HepG2 (cell line): ENCODE results near the gene TXNRD2. TPM values are rescaled to one million over a fixed set of nuclear protein-coding genes. Genes with fewer than 3 reads are reported as not detected.

Experiments used
- HDAC6 ChIP-seq: fragments of 200-600 bp; sonication (generic); IDR thresholded peaks from 2 replicates; pipeline ENCODE4 v1.7.0; 2017; ENCODE audit warnings: mild to moderate bottlenecking, antibody characterized with exemption, low read length, low read depth
- ISX ChIP-seq: sonication (generic); formaldehyde crosslinking; conservative IDR thresholded peaks from 2 replicates; pipeline ENCODE4 v1.5.0; 2020; ENCODE audit warnings: missing genetic modification reagents
- MAZ ChIP-seq, 2 experiments: sonication (generic) in 1 of 2; formaldehyde crosslinking in 1 of 2; IDR thresholded peaks; 2 replicates each; pipeline versions ENCODE4 v1.5.0 to v1.6.1; 2012 to 2020; ENCODE audit warnings: low read depth in 2 of 2, mild to moderate bottlenecking in 2 of 2, borderline replicate concordance in 1 of 2, improper control_type of control experiment in 1 of 2, low read length in 1 of 2, missing genetic modification reagents in 1 of 2, moderate library complexity in 1 of 2
- MBD4 ChIP-seq: IDR thresholded peaks from 2 replicates; pipeline ENCODE4 v1.6.1; 2012; ENCODE audit warnings: low read length, inconsistent platforms, borderline replicate concordance
- PAF1 ChIP-seq: IDR thresholded peaks from 2 replicates; pipeline ENCODE4 v1.6.1; 2016; ENCODE audit warnings: missing genetic modification reagents, missing compliant biosample characterization
- RARA ChIP-seq: IDR thresholded peaks from 2 replicates; pipeline ENCODE4 v1.6.1; 2016; ENCODE audit warnings: missing genetic modification reagents, missing compliant biosample characterization
- RCOR2 ChIP-seq: IDR thresholded peaks from 2 replicates; pipeline ENCODE4 v1.6.1; 2016; ENCODE audit warnings: missing biosample characterization, missing genetic modification reagents
- RFX5 ChIP-seq: IDR thresholded peaks from 2 replicates; pipeline ENCODE4 v1.6.1; 2011; ENCODE audit warnings: low read depth, low read length, improper control_type of control experiment
- SIN3B ChIP-seq: fragments of 150-350 bp; IDR thresholded peaks from 2 replicates; pipeline ENCODE4 v1.6.1; 2014; ENCODE audit warnings: low read length
- SIX1 ChIP-seq: sonication (generic); formaldehyde crosslinking; IDR thresholded peaks from 2 replicates; pipeline ENCODE4 v1.4.0; 2020; ENCODE audit warnings: missing genetic modification reagents, borderline replicate concordance
- SOX6 ChIP-seq, 2 experiments: fragments of 450-650 bp in 1 of 2; sonication (generic) in 1 of 2; formaldehyde crosslinking in 1 of 2; IDR thresholded peaks; 2 replicates each; pipeline versions ENCODE4 v1.4.0 to v1.6.1; 2017 to 2020; ENCODE audit warnings: antibody characterized with exemption in 1 of 2, mild to moderate bottlenecking in 1 of 2, missing genetic modification reagents in 1 of 2
- SP5 ChIP-seq: IDR thresholded peaks from 2 replicates; pipeline ENCODE4 v1.6.1; 2016; ENCODE audit warnings: low read depth, borderline replicate concordance
- ZNF138 ChIP-seq: sonication (generic); formaldehyde crosslinking; IDR thresholded peaks from 2 replicates; pipeline ENCODE4 v1.5.0; 2020; ENCODE audit warnings: mild to moderate bottlenecking, low read depth, missing genetic modification reagents
- ZNF329 ChIP-seq: sonication (generic); formaldehyde crosslinking; IDR thresholded peaks from 2 replicates; pipeline ENCODE4 v1.9.0; 2021; ENCODE audit warnings: low read depth, mild to moderate bottlenecking, missing genetic modification reagents
- ZNF572 ChIP-seq: sonication (generic); formaldehyde crosslinking; IDR thresholded peaks from 2 replicates; pipeline ENCODE4 v1.5.1; 2020; ENCODE audit warnings: mild to moderate bottlenecking, missing genetic modification reagents
- ZNF589 ChIP-seq: sonication (generic); formaldehyde crosslinking; conservative IDR thresholded peaks from 2 replicates; pipeline ENCODE4 v1.8.0; 2022; ENCODE audit warnings: mild to moderate bottlenecking, moderate library complexity, missing genetic modification reagents
- ZNF598 ChIP-seq: sonication (generic); formaldehyde crosslinking; IDR thresholded peaks from 2 replicates; pipeline ENCODE4 v1.5.1; 2020; ENCODE audit warnings: mild to moderate bottlenecking, missing genetic modification reagents, borderline replicate concordance
- ZNF615 ChIP-seq: sonication (generic); formaldehyde crosslinking; IDR thresholded peaks from 2 replicates; pipeline ENCODE4 v1.5.0; 2020; ENCODE audit warnings: mild to moderate bottlenecking, missing genetic modification reagents, borderline replicate concordance
- ZNF639 ChIP-seq: conservative IDR thresholded peaks from 2 replicates; pipeline ENCODE4 v1.6.1; 2018; ENCODE audit warnings: missing genetic modification reagents
- ZNF687 ChIP-seq: sonication (generic); formaldehyde crosslinking; IDR thresholded peaks from 2 replicates; pipeline ENCODE4 v1.5.1; 2020; ENCODE audit warnings: mild to moderate bottlenecking, missing genetic modification reagents, moderate library complexity
- ZNF713 ChIP-seq: sonication (generic); formaldehyde crosslinking; IDR thresholded peaks from 2 replicates; pipeline ENCODE4 v1.4.0; 2020; ENCODE audit warnings: mild to moderate bottlenecking, missing genetic modification reagents
- ZNF773 ChIP-seq: sonication (generic); formaldehyde crosslinking; IDR thresholded peaks from 2 replicates; pipeline ENCODE4 v1.4.0; 2020; ENCODE audit warnings: missing genetic modification reagents, borderline replicate concordance
- polyA plus RNA-seq, 8 experiments: library from polyadenylated mRNA; depleted of rRNA in 3 of 8; stranded (reverse) in 7 of 8; unstranded in 1 of 8; fragments of >200 nt; fragmentation: Illumina TruSeq in 4 of 8; extraction: Trizol in 4 of 8; gene quantifications; 2 replicates each; pipeline versions ENCODE4 v1.2.1 to v1.2.3, GENCODE V29; 2011 to 2016; ENCODE audit warnings: low read depth in 4 of 8, missing spikeins in 1 of 8, mixed read lengths in 1 of 8; ENCODE audit not compliant: insufficient read depth in 1 of 8
- total RNA-seq, 5 experiments: library from RNA; depleted of rRNA; stranded (reverse); fragments of >200 nt; fragmentation: Illumina TruSeq; extraction: Trizol; gene quantifications; 2 replicates each; pipeline ENCODE4 v1.2.3, GENCODE V29; 2016; ENCODE audit warnings: low read depth in 1 of 5
- TF ChIP-seq, protein P1 (sequence below): fragments of 450-650 bp; IDR thresholded peaks from 2 replicates; pipeline ENCODE4 v1.6.1; 2016

The TXNRD2 gene
- total and polyA plus RNA-seq, 2 of the 13 experiments (the other 11 are each of a cell fraction or from before 2014, with no cell fraction given), result 17.5 to 18.6 TPM

- TF ChIP-seq ZNF598, result peak; percentile 88; the same call in 1 of the 2 replicates
- TF ChIP-seq SOX6 (IDR thresholded peaks at IDR 0.05), result no peak
- TF ChIP-seq SOX6 (CRISPR knock-in tag; IDR thresholded peaks at IDR 0.05), result peak; percentile 78
- TF ChIP-seq PAF1 (CRISPR knock-in tag), result no peak
- TF ChIP-seq RARA (CRISPR knock-in tag), result peak; percentile 79
- peak; percentile 39; the same call in 1 of the 2 replicates for TF ChIP-seq SIX1 (CRISPR knock-in tag)
- TF ChIP-seq MBD4, result no peak
- TF ChIP-seq ZNF639 (CRISPR knock-in tag), result peak; percentile 80
- TF ChIP-seq ZNF589 (CRISPR knock-in tag), result 0 out of 2 replicates have a peak, but pooled peaks have one; percentile 60
- TF ChIP-seq ZNF138 (CRISPR knock-in tag), result peak; percentile 90; the same call in 1 of the 2 replicates
- 0 out of 2 replicates have a peak, but pooled peaks have one; percentile 71 for TF ChIP-seq ZNF329
- TF ChIP-seq ZNF572 (CRISPR knock-in tag), result no peak
- TF ChIP-seq ZNF615 (CRISPR knock-in tag), result peak; percentile 81; the same call in 1 of the 2 replicates
- peak; percentile 72 for TF ChIP-seq RCOR2 (CRISPR knock-in tag)
- peak; percentile 98 for TF ChIP-seq ZNF773 (CRISPR knock-in tag)
- TF ChIP-seq ZNF713 (CRISPR knock-in tag), result no peak
- no peak for TF ChIP-seq RFX5
- TF ChIP-seq ZNF687 (CRISPR knock-in tag), result peak; percentile 100
- TF ChIP-seq, protein P1, sequence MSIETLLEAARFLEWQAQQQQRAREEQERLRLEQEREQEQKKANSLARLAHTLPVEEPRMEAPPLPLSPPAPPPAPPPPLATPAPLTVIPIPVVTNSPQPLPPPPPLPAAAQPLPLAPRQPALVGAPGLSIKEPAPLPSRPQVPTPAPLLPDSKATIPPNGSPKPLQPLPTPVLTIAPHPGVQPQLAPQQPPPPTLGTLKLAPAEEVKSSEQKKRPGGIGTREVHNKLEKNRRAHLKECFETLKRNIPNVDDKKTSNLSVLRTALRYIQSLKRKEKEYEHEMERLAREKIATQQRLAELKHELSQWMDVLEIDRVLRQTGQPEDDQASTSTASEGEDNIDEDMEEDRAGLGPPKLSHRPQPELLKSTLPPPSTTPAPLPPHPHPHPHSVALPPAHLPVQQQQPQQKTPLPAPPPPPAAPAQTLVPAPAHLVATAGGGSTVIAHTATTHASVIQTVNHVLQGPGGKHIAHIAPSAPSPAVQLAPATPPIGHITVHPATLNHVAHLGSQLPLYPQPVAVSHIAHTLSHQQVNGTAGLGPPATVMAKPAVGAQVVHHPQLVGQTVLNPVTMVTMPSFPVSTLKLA, result no peak
- TF ChIP-seq SIN3B, result no peak
- TF ChIP-seq HDAC6, result no peak
- TF ChIP-seq SP5 (CRISPR knock-in tag), result peak; percentile 84
- peak; percentile 97 for TF ChIP-seq ISX (CRISPR knock-in tag)
- TF ChIP-seq MAZ (IDR thresholded peaks at IDR 0.05; ENCODE audit: borderline replicate concordance, low read depth, low read length), result peak; percentile 56; the same call in 1 of the 2 replicates
- peak; percentile 89 for TF ChIP-seq MAZ (CRISPR knock-in tag; IDR thresholded peaks at IDR 0.05; ENCODE audit: low read depth)
Measured at GRCh38 chr22:19892257-19892879, 49.2 kb downstream of the TXNRD2 start (continued).
